Effector CD4-positive, alpha-beta T cell (primary cell): ENCODE results near the gene RNF125.
"Not testable (repeated sequence)": the region's sequence is repeated elsewhere in the genome, so short reads cannot be mapped to it uniquely, and the experiment has no call there.

ENCODE experiments used
- DNase-seq: peaks from one replicate; pipeline ENCODE4 v3.0.0-alpha.2; 2020

Gene RNF125

DNA sequence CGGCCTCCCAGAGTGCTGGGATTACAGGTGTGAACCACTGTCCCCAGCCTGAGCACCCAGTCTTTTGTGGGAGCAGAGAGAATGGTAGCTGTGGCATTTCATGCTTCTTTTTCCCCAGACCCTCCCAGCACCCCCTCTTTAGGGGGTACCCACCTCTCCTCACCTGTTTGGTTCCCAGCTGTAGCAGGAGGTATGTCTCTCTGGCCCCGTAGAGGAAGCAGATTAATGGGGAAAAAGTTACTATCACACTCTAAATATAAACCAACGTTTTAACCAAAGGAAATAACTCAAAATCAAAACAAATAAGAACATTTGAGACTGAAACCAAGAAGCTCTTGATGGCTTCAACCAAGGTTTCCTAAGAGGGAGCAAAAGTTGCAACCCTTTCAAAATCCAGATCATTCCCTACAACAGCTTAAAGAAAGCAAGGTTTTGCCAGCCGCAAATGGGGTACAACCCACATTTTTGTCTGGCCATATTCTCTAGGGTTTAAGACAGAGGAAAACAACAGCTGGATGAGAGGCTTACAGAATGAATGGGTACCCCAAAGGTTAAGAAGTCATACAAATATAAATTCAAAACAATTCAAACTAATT is 8.0 kb downstream of the RNF125 start:
- DNase-seq, result no peak

DNA sequence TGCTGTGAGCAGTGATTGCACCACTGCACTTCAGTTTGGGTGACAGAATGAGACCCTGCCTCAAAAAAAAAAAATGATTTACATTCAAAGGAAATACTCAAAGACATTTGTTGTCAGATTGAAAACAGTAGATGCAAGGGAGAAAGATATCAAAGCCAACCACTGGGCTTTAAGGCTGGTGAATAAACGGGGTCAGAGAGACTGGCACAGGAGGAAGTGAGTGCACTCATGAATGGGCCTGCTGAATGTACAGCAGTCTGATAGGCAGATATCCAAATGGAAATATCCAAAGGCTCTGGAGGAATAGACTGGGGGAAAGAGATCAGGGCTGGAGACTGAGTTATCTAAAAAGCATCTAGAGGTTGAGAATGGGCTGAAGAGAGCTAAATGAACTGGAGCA is 10.9 kb downstream of the RNF125 start:
- no peak for DNase-seq

- DNase-seq, result no peak
Observed at GRCh38 chr18:32032609-32033008, 14.0 kb downstream of the RNF125 start.

- no peak for DNase-seq
Observed at GRCh38 chr18:32036506-32037180, 18.0 kb downstream of the RNF125 start.

DNA sequence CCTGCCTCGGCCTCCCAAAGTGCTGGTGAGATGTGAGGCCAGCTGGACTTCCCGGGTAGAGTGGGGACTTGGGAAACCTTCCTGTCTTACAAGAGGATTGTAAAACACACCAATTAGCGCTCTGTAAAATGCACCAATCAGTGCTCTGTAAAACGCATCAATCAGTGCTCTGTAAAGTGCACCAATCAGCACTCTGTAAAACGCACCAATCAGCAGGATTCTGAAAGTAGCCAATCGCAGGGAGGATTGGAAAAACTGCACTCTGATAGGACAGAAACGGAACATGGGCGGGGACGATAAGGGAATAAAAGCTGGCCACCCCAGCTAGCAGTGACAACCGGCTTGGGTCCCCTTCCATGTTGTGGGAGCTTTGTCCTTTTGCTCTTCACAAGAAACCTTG is 19.0 kb downstream of the RNF125 start:
- DNase-seq, result no peak

GRCh38 chr18:32040936-32041335 is 22.3 kb downstream of the RNF125 start:
- peak; percentile 21 for DNase-seq

GRCh38 chr18:32042337-32042736 is 23.7 kb downstream of the RNF125 start:
- DNase-seq, result no peak

DNA sequence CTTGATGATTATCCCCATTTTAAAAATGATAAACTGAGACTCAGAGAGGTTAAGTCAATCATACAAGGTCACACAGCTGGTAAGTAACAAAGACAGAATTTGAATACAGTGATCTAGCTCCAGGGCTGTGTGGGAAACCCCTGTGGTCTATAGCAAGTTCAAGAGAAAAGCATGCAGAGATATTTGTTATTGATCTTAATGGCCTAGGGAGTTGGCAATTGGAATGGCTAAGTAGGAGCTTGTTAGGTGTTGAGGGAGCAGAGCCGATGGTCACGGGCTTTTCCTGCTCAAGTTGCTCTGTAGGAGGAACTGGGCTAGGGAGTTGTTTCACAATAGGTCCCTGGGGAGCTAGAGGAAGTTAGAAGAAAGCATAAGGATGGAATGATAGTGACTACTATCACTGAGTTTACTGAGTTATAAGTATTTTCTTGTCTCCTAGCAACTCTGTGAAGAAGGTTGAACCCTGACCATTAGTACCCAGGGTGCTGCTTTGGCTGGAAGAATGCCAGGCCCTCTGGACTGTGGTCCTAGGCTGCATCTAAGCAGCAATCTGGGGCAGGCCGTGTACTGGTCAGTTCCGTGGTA is 30.0 kb downstream of the RNF125 start:
- DNase-seq, result no peak

GRCh38 chr18:32049393-32050171 is 31.0 kb downstream of the RNF125 start:
- DNase-seq, result peak; percentile 9

- no peak for DNase-seq
Observed at GRCh38 chr18:32056613-32057358, 38.2 kb downstream of the RNF125 start.

DNA sequence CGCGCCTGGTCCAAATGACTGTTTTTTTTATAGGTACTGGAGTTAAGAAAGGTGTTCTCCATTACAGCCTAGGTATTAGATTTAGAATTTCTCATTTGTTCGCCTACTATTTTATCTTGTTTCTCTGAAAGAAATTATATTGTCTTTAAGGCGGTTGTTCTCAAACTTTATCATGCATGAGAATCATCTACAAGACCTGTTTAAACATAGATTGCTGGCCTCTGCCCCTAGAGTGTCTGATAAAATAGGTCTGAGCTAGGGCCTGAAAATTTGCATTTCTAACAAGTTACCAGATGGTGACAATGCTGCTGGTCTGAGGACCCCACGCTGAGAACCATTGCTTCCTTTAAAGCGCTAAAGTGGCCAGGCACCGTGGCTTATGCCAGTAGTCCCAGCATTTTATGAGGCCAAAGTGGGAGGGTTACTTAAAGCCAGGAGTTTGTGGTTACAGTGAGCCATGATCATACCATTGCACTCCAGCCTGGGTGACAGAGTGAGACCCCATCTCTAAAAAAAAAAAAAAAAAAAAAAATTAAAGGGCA is 39.1 kb downstream of the RNF125 start:
- DNase-seq, result no peak

DNA sequence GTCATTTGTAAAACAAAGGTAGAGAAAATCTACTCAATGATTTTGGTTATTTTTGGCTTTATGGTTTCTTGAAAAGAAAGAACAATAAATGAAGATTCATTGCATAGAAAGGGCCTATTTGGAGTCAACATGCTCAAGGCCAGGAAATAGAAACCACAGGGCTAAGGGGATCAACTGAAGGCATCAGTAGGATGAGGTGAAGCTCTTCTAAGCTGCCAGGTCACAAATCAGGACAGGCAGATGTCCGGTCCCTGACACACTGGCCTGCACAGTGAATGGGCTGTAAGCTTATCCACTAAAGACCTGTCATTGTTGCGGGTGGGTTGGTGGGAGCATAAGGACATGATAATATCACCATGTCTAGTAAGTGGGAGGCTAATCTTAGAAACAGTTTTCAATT is 41.4 kb downstream of the RNF125 start:
- no peak for DNase-seq

DNA sequence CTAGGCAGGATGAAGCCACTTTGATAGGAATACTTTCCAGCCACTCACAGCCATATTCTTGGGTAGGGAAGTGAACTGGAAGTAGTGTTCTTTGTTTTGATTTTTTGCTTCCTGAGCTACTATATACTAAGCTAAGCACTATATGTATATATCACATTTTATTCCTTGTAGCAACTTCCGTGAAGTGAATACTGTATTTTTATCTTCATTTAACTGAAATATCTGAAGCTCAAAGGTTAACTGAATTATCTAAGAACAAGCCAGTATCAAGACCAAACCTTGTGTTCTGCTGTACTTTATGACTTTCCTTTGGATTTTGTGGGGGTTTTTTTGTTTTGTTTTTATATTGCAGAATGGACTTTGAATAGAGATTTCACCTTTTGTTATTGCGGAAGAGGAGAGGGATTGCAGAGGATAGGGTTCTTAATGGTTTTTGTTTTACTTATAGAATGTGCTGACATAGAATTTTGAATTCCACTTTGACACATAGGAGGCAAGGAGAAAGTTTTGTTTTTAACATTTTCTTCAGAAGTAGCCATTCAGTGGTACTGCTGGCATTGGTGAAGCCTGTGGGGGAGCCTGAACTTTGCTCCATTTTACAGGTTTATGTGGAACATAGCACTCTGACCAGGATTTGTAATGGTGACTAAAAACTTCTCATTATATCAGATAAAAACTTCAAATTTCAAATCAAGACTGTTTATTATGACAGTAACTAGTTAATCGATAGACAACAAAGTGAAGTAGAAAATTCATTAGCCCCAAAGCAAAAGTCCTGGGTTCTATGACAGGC is 48.9 kb downstream of the RNF125 start:
- DNase-seq, result no peak

DNA sequence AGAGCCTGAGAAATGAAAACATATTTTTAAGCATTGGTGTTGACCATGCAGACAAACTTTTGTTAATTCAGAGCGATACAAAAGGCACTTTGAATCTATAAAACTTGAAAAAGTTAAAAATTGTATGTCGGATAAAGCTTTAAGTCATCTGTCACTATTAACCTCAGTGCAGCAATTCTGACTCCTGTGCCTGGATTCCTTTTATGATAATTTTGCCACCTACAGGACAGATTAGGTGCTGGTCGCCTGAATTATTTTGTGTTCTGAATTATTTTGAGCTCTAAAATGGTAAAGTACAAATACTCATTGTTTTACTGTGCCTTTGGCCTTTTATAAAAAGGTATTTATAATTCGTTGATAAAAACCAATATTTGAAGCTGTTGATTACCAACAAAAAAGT is 53.7 kb downstream of the RNF125 start:
- no peak for DNase-seq

GRCh38 chr18:32074206-32074605 is 55.6 kb downstream of the RNF125 start:
- DNase-seq, result no peak

DNA sequence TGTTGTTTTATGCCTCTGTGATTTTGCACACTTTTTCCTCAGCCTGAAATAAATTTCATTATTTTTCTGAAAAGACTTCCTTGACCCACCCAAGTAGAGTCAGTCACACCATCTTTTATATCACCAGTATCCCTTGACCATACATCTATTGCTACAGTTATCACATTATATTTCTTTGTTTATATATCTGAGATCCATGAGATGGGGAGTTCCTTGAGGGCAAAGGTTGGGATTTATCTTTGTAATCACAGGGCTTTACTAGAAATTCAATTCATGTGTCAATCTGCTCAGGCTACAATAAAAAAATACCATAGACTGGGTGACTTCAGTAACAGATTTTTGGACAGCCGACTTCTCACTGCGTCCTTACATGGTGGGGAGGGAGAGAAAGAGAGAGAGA is 60.2 kb downstream of the RNF125 start:
- no peak for DNase-seq

DNA sequence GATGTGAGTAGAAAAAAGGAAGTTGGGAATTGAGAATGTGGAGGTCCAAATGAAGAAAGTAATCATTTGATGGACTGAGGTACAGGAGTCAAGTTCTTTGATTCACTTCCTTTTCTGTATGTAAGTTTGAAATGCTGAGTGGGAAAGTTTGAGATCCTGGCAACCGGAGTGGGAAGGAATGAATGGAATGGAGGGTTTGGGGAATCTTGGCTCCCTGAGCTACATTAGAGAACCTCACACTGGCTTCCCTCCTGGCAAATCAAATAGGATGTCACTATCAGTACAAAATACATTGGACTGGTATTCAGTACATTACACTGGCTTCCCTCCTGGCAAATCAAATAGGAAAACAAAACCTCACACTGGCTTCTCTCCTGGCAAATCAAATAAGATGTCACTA is 63.3 kb downstream of the RNF125 start:
- DNase-seq, result no peak

DNA sequence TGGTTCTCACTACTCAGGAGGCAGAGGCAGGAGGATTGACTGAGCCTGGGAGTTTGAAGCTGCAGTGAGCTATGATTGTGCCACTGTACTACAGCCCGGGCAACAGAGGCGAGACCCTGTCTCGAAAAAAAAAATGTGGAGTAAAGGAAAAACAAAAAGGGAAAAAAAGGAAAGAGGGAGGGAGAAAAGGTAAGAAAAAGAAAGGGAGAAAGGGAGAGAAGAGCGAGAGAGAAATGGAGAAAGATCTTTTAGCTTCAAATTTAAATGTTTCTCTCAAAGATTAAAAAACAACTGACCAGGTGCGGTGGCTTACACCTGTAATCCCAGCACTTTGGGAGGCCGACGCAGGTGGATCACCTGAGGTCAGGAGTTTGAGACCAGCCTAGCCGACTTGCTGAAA is 65.2 kb downstream of the RNF125 start:
- DNase-seq, result no peak

DNA sequence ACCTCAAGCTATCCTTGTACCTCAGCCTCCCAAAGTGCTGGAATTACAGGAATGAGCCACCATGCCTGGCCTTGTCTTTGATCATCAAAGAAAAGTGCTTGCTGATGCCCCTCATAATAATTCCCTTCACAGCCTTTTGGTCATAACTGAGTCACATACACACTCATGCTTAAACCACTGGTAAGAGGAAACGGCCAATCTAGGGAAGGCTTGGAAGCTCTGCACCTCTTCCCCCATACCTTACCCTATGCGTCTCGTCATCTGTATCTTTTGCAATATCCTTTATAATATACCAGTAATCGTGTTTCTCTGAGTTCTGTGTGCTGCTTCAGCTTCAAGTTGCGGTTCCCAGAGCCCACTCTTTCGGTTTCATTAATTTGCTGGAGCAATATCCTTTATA is 68.3 kb downstream of the RNF125 start:
- DNase-seq, result no peak

- not testable (repeated sequence) for DNase-seq
Observed at GRCh38 chr18:32090831-32091230, 72.2 kb downstream of the RNF125 start.

GRCh38 chr18:32091325-32091723 is 72.7 kb downstream of the RNF125 start:
- DNase-seq, result no peak
